NOMO-1 treated with DMSO at 0.1 percent for 48 hours (cell line): ENCODE measurements around the gene MYO15B.

Experiments
- DNase-seq: peaks from one replicate; lab custom pipeline; 2025; ENCODE audit not compliant: unreplicated experiment; lab: John Stamatoyannopoulos, UW

The MYO15B gene

DNA sequence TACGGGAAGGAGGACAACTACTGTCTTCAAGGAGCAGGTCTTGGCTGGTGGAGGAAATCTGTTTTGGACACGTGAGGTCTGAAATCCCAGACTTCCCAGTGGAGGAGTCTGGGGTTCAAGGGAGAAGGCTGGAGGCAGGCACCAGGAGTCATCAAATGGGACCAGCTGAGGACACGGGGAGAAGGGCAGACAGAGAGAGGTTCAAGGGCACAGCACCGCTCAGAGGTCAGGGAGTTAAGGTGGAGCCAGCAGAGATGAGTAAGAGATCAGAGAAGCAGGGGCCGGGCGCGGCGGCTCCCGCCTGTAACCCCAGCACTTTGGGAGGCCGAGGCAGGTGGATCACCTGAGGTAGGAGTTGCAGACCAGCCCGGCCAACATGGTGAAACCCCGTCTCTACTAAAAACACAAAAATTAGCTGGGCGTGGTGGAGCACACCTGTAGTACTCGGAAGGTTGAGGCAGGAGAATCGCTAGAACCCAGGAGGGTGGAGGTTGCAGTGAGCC, 35.2 kb downstream of the MYO15B start:
- DNase-seq = no peak

DNA sequence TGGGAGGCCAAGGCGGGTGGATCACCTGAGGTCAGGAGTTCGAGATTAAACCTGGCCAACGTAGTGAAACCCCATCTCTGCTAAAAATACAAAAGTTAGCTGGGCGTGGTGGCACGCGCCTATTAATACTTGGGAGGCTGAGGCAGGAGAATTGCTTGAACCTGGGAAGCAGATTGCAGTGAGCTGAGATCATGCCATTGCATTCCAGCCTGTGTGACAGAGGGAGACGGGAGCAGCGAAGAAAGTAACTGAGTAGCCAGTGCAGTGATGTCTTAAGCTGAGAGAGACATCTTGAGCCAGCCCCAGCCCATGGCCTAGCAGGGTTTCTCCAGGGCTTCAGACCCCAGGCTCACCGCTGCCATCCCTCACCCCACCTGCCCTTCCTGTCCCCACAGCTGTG, 35.8 kb downstream of the MYO15B start:
- no peak for DNase-seq

DNA sequence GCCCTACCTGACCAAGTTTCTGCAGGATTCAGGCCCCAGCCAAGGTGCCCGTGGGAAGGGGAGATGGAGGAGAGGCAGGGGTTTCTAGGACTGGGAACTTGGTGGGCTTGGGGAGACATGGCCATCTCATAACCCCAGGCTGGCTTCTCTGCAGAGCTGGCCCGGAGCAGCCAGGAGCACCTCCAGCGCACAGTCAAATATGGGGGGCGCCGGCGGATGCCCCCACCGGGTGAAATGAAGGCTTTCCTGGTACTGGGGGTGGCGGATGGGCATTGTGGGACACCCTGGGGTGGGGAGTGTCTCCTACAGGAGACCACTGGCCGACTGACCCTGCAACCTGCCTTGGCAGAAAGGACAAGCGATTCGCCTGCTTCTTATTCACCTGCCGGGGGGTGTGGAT, 36.4 kb downstream of the MYO15B start:
- DNase-seq = no peak

DNA sequence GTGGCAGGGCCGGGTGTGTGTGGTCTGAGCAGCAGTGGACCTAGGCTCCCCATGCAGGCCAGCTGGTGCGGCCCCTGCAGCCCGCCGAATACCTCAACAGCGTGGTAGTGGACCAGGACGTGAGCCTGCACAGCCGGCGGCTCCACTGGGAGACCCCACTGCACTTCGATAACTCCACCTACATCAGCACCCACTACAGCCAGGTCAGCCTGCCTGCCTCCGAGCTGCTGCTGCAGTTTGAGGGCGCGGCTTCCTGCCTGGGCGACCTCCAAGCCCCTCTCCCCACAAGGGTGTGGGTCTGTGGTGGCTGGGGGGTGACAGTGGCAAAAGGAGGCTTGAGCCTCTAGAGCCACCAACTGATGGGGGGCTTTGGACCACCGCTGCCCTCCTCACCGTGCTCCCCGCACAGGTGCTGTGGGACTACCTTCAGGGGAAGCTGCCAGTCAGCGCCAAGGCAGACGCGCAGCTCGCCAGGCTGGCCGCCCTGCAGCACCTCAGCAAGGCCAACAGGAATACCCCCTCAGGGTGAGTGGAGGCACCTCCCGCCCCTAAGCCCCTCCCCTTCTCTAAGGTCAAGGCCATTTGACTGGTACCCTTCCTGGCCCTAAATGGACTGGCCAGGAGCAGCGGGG, 37.2 kb downstream of the MYO15B start:
- no peak for DNase-seq

DNA sequence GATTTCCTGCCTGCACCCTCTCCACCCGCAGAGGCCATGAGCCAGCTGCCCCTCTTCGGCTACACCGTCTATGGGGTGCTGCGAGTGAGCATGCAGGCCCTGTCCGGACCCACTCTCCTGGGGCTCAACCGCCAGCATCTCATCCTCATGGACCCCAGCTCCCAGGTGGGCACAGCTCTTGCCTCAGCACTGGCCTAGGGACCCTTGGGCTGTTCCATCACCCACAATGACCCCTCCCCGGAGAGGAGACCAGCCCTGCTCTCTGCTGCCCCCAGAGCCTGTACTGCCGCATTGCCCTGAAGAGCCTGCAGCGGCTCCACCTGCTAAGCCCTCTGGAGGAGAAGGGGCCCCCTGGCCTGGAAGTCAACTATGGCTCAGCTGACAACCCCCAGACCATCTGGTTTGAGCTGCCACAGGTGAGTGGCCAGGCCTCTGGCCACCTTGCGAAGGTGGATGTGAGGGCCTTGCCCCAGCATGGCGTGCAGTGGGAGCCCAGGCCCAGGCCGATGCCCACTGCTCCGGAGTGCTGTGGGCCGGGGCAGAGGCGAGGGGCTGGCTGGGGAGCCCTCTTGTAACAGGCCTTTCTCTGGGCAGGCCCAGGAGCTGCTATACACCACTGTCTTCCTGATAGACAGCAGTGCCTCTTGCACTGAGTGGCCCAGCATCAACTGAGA, 38.4 kb downstream of the MYO15B start:
- DNase-seq = no peak

DNA sequence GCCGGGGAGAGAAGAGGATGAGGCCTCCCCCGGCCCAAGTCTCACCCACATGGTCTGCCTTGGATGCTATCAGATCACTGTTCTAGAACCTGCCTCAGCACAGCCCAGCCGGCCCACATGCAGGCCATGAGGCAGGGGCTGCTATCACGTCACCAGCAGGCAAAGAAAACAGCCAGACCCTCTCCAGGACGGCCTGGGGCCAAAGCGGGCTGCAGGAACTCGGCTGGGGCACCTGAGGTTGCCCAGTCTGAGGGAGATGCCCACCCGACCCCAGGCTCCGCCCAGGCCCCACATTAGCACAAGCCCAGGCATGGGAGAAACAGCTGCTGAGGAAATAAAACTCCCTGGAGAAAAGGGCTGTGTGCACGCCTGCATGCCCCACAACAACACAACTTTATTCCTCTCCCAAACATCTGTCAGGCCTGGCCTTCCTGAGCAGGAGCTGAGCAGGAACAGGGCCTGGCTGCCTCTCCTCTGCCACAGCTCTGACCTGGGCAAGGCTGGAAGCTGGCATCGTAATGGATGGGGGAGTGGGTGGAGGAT, 39.0 kb downstream of the MYO15B start:
- DNase-seq = no peak

DNA sequence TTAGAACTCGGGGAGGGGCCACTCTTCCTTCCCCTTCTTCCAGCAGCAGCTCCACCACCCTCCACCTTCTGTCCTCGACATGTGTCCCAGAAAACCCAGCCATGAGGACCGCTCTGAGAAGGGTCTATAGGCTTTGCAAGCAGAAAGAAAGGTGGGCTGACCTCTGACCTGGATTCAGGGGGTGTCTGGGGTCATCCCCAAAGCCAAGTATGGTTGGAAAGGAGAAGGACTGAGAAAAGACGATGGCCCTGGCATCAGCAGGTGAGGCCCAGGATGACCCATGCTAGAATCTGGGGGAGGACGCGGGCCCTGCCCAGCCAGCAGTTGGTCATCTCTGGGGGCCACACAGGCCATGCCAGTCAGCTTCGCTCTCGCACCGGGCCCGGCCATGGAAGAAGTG, 39.5 kb downstream of the MYO15B start:
- no peak for DNase-seq

DNA sequence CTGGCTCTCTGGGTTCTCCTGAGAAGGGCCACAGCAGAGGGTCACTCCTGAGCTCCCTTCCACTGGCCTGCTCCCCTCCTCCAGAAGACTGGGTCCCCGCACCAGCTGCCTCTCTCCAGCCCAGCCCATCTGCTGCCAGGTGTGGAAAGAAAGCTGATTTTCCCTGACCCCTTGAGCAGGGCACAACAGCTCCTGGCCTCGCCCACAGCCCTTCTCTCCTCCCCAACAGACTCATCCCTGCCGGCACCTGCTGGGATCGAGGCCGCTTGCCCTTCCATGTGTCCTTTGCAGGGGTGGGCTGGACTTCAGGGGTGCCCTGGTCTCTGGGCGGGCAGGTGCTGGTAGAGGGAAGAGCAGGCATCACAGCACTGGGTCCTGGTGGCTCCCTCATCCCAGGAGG, 40.8 kb downstream of the MYO15B start:
- no peak for DNase-seq

DNA sequence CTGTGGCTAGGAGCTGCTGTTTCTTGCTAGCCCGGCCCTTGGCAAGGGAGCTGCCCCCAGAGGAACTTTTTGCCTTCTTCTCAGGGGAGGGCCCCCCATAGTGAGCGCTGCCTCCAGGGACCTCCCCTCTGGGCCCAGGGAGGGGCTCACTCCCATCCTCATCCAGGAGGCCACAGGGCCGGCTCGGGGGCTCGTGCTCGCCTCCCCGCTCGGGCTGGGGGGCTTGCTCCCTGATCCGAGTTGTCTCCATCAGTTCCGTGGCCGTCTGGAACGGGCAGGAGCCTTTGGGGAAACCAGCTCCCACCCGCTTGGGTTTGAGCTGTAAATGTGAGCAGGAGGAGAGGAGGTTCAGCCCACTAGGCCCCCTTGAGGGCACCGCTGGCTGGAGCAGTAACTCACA, 41.6 kb downstream of the MYO15B start:
- no peak for DNase-seq

DNA sequence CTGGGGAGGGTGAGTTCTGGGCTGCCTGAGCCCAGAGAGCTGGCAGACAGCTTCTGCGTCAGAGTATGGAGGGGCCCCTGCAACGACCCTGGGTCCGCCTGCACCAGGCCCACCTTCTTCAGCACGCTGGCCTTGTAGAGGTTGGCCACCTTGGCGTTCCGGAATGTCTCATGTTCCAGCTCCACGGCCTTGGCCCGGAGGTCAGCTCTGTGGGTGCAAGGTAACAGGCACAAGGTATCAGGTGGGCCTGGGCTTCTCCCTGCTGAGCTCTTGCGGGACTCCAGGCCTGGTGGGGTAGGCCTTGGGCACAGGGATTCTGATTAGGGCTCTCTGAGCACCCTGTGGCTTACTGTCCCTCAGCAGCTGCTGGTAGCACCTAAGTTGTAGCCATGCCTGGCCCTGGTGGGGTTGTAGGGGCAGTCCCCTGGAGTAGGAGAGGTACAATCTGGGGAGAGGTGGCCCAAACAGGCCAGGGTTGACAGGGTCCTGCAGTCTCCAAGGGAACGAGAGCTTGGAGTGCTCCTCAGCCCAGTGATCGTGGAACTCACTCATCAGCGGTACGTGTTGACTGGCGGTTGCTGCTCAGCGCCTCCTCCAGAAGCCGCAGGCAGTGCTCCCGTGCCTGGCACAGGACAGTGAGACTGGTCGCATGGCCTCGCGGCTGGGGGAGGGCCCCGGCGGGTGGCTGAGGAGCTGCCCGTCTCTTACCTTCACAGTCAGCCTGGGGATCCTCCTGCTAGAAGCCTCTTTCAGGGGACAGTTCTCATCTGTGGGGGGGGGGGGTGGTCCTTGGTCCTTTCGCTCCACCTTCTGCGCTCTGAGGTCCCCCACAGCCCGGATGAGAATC, 42.7 kb downstream of the MYO15B start:
- DNase-seq = no peak

DNA sequence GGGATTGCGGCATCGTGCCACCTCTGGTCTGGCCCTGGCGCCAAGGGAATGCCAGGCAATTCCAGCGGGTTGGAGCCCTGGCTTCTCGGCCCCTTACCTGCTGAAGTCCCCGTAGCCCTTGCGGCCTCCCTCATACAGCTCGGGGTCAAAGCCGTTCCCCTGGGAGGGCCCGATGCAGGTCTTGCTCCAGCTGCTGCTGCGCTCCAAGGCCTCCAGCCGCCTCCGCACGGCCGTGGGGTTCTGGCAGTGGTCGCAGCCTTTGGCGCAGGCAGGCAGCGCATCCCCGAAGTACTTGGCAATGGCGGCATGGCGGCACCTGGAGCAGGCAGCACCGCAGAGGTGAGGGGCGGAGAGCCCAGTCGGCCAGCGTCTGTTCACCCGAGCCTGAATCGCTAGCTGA, 43.8 kb downstream of the MYO15B start:
- DNase-seq = no peak

DNA sequence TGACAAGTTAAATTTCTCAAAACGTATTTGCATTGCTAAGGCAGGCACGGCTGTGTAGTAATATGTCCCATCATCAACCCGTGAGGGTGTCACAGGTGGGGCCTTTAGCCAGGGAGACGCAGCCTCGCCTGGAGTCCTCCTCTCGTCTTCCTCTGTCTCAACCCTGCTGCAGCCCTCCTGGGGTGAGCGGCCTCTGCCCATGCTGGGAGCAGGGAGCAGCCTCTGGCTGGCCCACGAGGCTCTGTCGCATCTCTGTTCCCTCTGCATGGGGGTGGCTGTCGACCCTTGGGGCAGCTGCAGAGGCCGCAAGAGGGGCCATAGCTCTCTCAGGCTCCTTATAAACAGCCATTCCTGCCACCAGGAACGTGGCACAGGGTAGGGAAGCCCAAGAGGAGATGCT, 44.8 kb downstream of the MYO15B start:
- DNase-seq = no peak

DNA sequence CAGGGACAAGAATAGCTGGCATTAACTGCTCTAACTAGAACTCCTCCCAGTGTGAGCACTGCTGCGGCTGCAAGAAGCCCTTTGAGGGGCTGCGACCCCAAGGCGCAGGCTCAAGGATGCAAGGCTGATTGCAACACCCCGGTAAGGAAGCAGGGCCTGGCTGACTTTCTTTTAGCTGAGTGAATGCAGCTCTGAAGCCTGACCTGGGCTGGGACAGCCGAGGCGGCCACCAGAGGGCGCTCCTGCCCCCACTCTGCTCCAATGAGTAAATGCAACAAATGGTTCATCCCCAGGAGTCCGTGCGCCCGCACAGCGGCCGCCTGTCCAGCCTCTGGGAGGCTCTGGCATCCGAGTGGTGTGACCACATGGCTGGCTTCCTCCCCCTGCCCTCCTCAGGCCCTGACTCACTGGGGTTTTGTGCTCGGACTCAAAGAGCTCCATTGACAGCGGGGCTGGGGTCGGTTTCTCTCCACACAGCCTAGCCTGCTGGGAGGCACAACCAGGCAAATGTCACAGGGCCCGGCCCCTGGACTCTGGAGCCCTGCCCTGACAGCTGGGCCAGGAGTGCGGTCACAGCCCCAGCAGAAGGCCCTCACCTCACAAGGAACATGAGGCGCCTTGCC, 45.4 kb downstream of the MYO15B start, which contains the start of gene SMIM5:
SMIM5 (plus strand) TSS at position 572 of the 623 bp plus-strand sequence. CDS start 6,768 bp downstream, outside the sequence.
- peak; percentile 56 for DNase-seq

DNA sequence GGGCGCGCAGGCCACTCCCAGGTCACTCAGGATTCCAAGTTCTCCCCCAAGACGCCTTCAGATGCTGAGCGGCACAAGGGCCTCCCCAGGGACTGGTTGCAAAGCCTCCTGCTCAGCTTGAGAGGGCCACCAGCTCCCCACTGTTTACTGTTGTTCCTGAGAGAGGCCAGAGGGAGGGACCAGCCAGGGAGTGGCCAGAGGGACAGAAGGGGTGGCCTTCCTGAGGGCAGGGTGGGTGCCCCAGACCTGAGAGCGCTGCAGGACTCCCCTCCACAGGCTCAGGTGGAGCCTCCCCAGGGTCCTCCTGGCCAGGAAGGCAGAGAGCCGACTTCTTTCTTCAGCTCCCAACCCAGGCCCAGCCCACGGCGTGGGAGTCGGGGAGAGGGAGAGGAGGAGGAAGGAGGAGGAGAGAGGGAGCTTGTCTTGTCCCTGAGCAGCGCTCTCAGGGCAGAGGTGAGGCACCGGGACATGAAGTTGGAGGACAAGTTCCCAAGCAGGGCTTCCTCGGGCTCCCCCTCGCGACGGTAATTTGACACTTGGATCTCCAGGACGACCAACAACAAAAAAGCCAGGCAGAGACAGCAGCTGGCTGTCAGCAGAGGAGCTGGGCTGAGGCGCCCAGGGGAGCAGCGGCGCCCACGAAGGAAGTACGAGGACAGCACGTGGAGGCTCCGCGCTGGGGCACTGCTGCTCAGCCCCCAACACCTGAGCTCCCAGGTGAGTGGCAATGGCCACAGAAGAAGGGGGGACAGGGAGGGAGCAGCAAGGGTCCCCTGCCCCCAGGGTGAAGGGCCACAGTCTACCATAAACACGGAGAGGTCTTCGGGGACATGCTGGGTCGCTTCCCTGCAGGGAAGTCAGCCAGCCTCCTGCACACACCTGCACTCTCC, 46.1 kb downstream of the MYO15B start:
- DNase-seq = no peak

DNA sequence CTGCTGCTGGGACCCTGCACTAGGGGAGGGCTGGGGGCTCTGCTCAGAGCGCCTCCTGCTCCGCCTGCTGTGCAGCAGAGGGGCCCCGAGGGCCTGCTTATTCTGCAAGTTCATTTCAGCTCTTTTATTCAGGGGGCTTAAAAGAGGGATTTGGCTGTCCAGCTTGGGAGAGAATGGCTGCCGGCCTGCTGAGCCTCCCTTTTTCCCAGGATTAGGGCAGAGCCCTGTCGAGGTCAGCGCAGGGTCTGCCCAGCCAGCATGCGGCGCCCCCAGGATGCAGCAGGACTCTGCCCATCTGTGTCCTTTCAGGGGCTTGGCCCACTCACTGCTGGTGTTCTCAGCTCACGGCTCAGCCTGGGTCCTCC, 46.8 kb downstream of the MYO15B start:
- no peak for DNase-seq

DNA sequence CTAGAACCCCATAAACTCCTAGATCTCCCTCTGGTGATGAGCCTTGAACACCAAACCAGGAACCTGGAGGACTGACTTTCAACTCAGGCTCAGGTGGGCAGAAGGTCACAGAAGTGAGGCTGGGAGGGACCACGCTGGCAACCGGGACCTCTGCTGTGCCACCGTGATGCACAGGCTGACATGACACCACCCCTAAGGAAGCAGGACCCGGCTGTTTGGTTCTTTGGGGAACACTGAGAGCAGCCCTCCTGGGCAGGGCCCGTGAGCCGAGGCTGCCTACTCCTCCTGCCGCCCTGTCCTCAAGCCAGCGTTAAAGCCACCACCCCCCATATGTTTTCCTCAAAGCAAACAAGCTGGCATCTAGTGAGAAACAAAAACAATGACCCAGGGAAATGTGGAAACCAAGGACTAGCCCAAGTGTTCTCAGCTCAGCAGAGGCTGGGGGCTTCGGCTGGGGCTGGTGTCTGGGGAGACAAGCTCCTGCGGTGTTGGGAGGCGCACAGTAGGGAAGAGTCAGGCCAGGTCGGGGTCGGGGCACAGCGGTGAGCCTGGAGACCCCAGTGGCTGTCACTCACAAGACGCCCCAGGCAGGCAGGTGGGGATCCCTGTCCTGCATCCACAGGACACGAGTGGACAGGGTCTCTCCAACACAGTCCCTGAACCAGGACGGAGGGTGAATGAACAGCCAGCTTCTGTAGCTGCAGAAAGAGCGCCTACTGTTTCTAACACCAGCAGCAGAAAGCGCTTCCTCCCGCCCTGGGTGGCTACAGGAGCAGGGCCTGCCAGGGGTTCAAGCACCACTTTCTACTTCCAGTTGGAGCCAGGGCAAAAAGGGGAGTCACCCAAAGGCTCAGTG, 47.4 kb downstream of the MYO15B start:
- no peak for DNase-seq

DNA sequence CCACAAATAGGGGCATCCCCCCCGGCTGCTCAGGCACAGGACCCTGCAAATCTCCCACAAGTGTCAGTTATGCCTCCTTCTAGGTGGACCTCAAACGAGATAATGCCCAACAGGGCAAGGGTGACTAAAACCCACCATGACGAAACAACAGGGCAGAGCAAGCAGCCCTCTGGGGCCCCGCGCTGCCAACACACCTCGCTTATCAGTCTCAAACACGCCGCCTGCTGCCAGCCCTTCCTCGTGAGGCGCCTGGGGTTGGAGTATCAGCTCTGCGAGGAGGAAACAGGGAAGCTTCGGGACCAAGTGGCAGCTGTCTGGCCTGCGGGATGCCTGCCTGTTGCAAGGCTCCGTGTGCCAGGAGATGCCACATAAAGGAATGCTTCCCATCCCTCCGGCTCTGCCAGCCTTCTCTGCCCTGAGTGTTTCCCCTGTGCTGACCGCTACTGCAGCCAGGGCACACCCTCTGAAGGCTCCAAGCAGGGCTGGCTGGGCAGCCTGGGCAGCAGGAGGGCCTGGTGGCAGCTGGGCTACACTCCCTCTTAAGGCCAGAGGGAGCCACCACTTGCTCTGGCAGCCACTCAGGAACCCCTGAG, 48.1 kb downstream of the MYO15B start:
- DNase-seq = no peak

DNA sequence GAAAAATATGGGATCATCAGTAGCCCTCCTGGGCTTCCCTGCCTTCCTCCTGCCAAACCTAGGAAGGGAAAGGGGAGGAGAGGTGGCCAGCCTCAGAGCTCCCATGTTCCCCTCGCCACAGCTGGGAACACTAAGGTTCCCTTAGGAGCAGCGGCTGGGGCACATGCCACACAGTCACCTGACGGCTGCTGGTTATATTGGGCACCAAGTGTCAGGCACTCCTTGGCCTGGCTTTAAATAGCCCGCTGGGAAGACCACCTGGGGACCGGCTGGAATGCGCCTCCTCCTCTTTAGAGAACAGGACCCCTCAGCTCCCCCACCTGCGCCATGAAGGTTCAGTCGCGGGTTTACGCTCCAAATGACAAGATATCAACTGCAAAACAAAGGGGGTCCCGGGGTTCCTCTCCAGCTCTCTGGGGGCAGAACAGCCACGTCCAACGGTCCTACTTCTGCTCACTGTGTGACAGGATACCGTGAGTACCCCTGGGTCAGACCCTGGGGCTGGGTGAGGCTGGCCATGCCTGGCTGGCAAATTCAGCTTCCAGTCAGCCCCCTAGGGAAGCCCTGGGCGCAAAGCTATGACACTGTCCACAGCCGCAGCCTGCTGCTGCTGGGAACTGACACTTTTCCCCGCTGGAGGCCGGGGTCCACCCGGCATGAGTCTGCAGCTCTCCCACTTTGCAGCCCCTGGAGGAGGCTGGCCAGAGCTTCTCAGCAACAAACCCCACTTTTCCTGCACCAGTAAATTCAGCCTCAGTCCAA, 49.0 kb downstream of the MYO15B start:
- DNase-seq = no peak
